Measurements from ENCODE around the gene ANKRD10.

Gene ANKRD10

DNA sequence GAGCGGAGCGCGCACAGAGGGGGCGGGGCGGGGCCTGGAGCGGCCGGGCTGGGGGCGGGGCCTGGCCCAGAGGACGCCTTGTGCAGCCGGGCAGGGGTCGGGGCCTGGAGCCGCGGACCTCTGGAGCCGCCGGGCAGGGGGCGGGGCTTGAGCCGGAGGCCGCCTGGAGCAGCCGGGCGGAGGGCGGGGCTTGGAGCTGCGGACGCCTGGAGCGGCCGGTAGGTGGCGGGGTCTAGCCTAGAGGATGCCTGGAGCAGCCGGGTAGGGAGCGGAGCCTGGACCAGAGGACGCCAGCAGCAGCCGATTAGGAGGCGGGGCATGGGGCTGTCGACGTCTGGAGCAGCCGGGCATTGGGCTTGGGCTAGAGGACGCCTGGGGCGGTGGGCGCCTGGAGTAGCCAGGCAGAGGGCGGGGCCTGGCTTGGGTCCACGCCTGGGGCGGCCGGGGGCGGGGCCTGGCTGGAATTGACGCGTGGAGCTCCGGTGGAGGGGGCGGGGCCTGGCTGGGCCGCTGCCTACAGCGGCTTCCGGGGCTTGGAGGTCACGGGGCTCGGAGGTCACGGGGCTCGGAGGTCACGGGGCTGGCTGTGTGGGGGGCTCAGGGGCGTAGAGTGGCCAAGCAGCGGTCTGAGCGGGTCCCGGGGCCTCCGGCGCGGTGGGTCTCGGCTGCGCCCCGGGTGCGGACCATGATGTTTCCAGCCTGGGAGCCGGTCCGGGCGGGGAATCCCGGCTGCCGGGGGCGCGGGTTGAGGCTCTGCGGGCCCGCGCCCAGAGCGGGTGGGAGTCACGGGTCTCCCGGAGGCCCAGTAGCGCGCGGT lies at the start of gene ANKRD10:
Gene ANKRD10, minus strand, starts transcription at position 13 of the 817 bp plus-strand sequence. CDS start 135 bp downstream, outside the sequence.
- Histone ChIP-seq H3K79me2 (ENCODE audit: control insufficient read depth, low read length) (peaks cover 53% of the 10 kb centered on the region), H3K36me3 (ENCODE audit: control insufficient read depth, low read length) (peaks cover 38% of the 10 kb centered on the region), H3K27me3 (ENCODE audit: control insufficient read depth, low read length) (no peaks in the 10 kb centered on the region), H3K4me1 (ENCODE audit: control insufficient read depth, low read length) (peaks cover 30% of the 10 kb centered on the region), H3K27ac (ENCODE audit: low read depth, low read length) (peak within 1 kb of the TSS; percentile 82), H4K20me1 (ENCODE audit: control insufficient read depth, insufficient read depth, low read depth, low read length) (peaks cover 23% of the 10 kb centered on the region), H3K9me2 (replicated peaks; ENCODE audit: control insufficient read depth, low read length) (no peaks in the 10 kb centered on the region), H3K4me2 (ENCODE audit: low read length) (peak within 1 kb of the TSS; percentile 77), H3K9me3 (ENCODE audit: control insufficient read depth, insufficient read depth, low read length) (no peaks in the 10 kb centered on the region), H3F3A (ENCODE audit: control insufficient read depth, insufficient read depth) (peaks cover 6% of the 10 kb centered on the region; the same call in 1 of the 2 replicates), H3K4me3 (ENCODE audit: low read length) (peak within 1 kb of the TSS; percentile 94)
- TF ChIP-seq, protein P1, sequence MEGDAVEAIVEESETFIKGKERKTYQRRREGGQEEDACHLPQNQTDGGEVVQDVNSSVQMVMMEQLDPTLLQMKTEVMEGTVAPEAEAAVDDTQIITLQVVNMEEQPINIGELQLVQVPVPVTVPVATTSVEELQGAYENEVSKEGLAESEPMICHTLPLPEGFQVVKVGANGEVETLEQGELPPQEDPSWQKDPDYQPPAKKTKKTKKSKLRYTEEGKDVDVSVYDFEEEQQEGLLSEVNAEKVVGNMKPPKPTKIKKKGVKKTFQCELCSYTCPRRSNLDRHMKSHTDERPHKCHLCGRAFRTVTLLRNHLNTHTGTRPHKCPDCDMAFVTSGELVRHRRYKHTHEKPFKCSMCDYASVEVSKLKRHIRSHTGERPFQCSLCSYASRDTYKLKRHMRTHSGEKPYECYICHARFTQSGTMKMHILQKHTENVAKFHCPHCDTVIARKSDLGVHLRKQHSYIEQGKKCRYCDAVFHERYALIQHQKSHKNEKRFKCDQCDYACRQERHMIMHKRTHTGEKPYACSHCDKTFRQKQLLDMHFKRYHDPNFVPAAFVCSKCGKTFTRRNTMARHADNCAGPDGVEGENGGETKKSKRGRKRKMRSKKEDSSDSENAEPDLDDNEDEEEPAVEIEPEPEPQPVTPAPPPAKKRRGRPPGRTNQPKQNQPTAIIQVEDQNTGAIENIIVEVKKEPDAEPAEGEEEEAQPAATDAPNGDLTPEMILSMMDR (IDR thresholded peaks at IDR 0.05; ENCODE audit: low read depth, low read length, poor library complexity, severe bottlenecking) = peak; percentile 77
- no peak for TF ChIP-seq EZH2phosphoT487 (IDR thresholded peaks at IDR 0.05; ENCODE audit: borderline replicate concordance, low read length)

DNA sequence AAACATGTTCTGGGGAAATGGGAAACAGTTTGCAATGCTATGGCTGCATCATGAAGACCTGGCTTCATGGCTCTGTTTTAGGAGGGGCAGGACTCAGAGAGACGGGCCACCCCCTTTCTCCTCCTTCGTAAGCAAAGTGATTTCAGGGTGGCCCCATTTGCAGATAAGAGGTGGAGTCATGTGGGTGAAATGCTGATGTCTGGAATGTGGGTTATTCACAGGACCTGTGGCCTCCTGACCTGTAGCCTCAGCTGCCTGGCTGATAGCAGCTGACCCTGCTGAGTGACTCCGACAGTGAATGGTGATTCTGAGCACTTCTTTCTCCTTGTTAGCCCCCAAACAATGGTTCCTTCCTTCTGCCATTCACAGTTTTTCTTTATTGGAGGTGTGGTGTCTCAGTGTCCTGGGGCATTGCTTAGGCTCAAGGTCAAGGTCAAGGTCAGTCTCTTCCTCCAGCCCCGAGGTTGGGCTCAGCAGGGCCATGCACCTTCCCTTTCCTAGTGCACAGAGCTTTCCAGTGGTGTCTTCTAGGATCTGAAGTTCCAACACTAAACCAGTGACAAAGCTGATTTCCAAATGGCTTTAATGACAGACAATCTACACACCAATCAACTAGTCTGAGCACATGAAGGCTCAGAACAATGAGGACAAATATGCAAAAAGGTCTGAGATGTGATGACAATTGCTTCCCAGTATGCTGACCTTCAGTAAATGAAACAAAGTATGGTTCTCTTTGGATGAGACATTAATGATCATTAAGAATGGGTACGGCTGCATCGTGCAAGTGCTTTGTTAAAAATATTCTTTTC lies 49.6 kb upstream of the ANKRD10 start:
- H3K36me3 ChIP-seq (ENCODE audit: control insufficient read depth, low read length) = no peaks in the 10 kb centered on the region
- no peak overlapping the region for H3K4me3 ChIP-seq (ENCODE audit: low read length)
- peaks cover 9% of the 10 kb centered on the region for H3K27me3 ChIP-seq (ENCODE audit: control insufficient read depth, low read length)
- no peak overlapping the region for H3K27ac ChIP-seq (ENCODE audit: low read depth, low read length)
- no peaks in the 10 kb centered on the region for H3K4me1 ChIP-seq (ENCODE audit: control insufficient read depth, low read length)
- peaks cover 5% of the 10 kb centered on the region; the same call in 1 of the 2 replicates for H3K9me3 ChIP-seq (ENCODE audit: control insufficient read depth, insufficient read depth, low read length)
- H3F3A ChIP-seq (ENCODE audit: control insufficient read depth, insufficient read depth) = no peaks in the 10 kb centered on the region
- TF ChIP-seq, protein P1 (IDR thresholded peaks at IDR 0.05; ENCODE audit: low read depth, low read length, poor library complexity, severe bottlenecking) = no peak
- TF ChIP-seq EZH2phosphoT487 (IDR thresholded peaks at IDR 0.05; ENCODE audit: borderline replicate concordance, low read length) = no peak
- no peaks in the 10 kb centered on the region for H3K79me2 ChIP-seq (ENCODE audit: control insufficient read depth, low read length)
- no peaks in the 10 kb centered on the region for H4K20me1 ChIP-seq (ENCODE audit: control insufficient read depth, insufficient read depth, low read depth, low read length)
- H3K4me2 ChIP-seq (ENCODE audit: low read length) = no peak overlapping the region
- H3K9me2 ChIP-seq (replicated peaks; ENCODE audit: control insufficient read depth, low read length) = no peaks in the 10 kb centered on the region

DNA sequence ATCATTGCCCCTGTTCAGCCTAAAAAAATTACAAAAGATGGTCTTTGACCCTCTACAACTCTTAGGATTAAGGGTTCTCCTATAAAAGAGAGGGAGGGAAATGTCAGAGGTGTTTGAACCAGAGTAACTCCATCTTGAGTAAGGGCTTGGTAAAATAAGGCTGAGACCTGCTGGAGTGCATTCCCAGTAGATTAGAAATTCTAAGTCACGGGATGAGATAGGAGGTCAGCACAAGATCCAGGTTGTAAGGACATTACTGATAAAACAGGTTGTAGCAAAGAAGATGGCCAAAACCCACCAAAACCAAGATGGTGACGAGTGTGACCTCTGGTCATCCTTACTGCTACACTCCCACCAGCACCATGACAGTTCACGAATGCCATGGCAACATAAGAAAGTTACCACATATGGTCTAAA lies 48.7 kb upstream of the ANKRD10 start:
- no peak overlapping the region for H3K4me2 ChIP-seq (ENCODE audit: low read length)
- H3K9me3 ChIP-seq (ENCODE audit: control insufficient read depth, insufficient read depth, low read length) = peaks cover 5% of the 10 kb centered on the region; the same call in 1 of the 2 replicates
- no peak overlapping the region for H3K27ac ChIP-seq (ENCODE audit: low read depth, low read length)
- no peaks in the 10 kb centered on the region for H3F3A ChIP-seq (ENCODE audit: control insufficient read depth, insufficient read depth)
- TF ChIP-seq, protein P1 (IDR thresholded peaks at IDR 0.05; ENCODE audit: low read depth, low read length, poor library complexity, severe bottlenecking) = no peak
- TF ChIP-seq EZH2phosphoT487 (IDR thresholded peaks at IDR 0.05; ENCODE audit: borderline replicate concordance, low read length) = no peak
- H4K20me1 ChIP-seq (ENCODE audit: control insufficient read depth, insufficient read depth, low read depth, low read length) = no peaks in the 10 kb centered on the region
- peaks cover 8% of the 10 kb centered on the region for H3K27me3 ChIP-seq (ENCODE audit: control insufficient read depth, low read length)
- H3K79me2 ChIP-seq (ENCODE audit: control insufficient read depth, low read length) = no peaks in the 10 kb centered on the region
- H3K4me1 ChIP-seq (ENCODE audit: control insufficient read depth, low read length) = no peaks in the 10 kb centered on the region
- H3K4me3 ChIP-seq (ENCODE audit: low read length) = no peak overlapping the region
- H3K36me3 ChIP-seq (ENCODE audit: control insufficient read depth, low read length) = no peaks in the 10 kb centered on the region
- H3K9me2 ChIP-seq (replicated peaks; ENCODE audit: control insufficient read depth, low read length) = no peaks in the 10 kb centered on the region
